ENCODE results near the gene LRP1.

- TF ChIP-seq CTCF (IDR thresholded peaks at IDR 0.05; ENCODE audit: low read depth, low read length, missing input control), result peak; percentile 50
- TF ChIP-seq MAX (IDR thresholded peaks at IDR 0.05), result no peak
- peak; percentile 69 to 81 for TF ChIP-seq RAD21 (IDR thresholded peaks at IDR 0.05)
- no peak for TF ChIP-seq SP1 (IDR thresholded peaks at IDR 0.05)
- no peak for TF ChIP-seq YY1 (IDR thresholded peaks at IDR 0.05)
- TF ChIP-seq JUND (IDR thresholded peaks at IDR 0.05), result no peak
Measured at GRCh38 chr12:57175428-57176138, 47.3 kb downstream of the LRP1 start.
